ACC112 (cell line): ENCODE results near the gene SYT7.
A peak's percentile ranks its signal among the peaks of the same experiment; 100 is the strongest.

Experiments
- H2AFZ ChIP-seq: fragments of 200-600 bp; sonication (generic); one replicate; pipeline ENCODE4 v1.6.0; 2017; ENCODE audit warnings: antibody characterized with exemption, low read length; ENCODE audit not compliant: unreplicated experiment
- H3K27ac ChIP-seq: fragments of 200-600 bp; sonication (generic); 2 replicates; pipeline ENCODE4 v1.5.1; 2014; ENCODE audit warnings: low read depth, mild to moderate bottlenecking, antibody characterized with exemption, low read length, moderate library complexity
- H3K27me3 ChIP-seq: fragments of 200-600 bp; sonication (generic); 2 replicates; pipeline ENCODE4 v1.6.1; 2014; ENCODE audit warnings: mild to moderate bottlenecking, antibody characterized with exemption, low read length, moderate library complexity, mixed read lengths; ENCODE audit not compliant: insufficient read depth
- H3K36me3 ChIP-seq: fragments of 200-600 bp; sonication (generic); 2 replicates; pipeline ENCODE4 v1.6.1; 2016; ENCODE audit warnings: mild to moderate bottlenecking, antibody characterized with exemption, low read length, moderate library complexity, mixed read lengths; ENCODE audit not compliant: insufficient read depth
- H3K4me1 ChIP-seq: fragments of 200-600 bp; sonication (generic); one replicate; pipeline ENCODE4 v1.6.1; 2016; ENCODE audit warnings: low read length, mixed read lengths; ENCODE audit not compliant: insufficient read depth, unreplicated experiment, control insufficient read depth
- H3K4me3 ChIP-seq: fragments of 200-600 bp; sonication (generic); 2 replicates; pipeline ENCODE4 v1.5.1; 2014; ENCODE audit warnings: mild to moderate bottlenecking, low read depth, low read length
- H3K79me2 ChIP-seq: fragments of 200-600 bp; sonication (generic); one replicate; pipeline ENCODE4 v1.6.0; 2016; ENCODE audit warnings: low read length; ENCODE audit not compliant: control insufficient read depth, unreplicated experiment, insufficient read depth

SYT7 gene

GRCh38 chr11:61581931-61582330, 1.1 kb upstream of the SYT7 start:
- Histone ChIP-seq H3K4me3 (no peak overlapping the region), H3K27ac (no peak overlapping the region), H3K27me3 (peaks cover 29% of the 10 kb centered on the region), H3K36me3 (no peaks in the 10 kb centered on the region), H2AFZ (no peak overlapping the region), H3K79me2 (no peaks in the 10 kb centered on the region), H3K4me1 (no peaks in the 10 kb centered on the region)

- H3K27me3 ChIP-seq, result peaks cover 29% of the 10 kb centered on the region
- no peak overlapping the region for H3K27ac ChIP-seq
- peak overlapping the region; percentile 60 for H3K4me3 ChIP-seq
- no peaks in the 10 kb centered on the region for H3K79me2 ChIP-seq
- H3K4me1 ChIP-seq, result no peaks in the 10 kb centered on the region
- no peaks in the 10 kb centered on the region for H3K36me3 ChIP-seq
- H2AFZ ChIP-seq, result peak overlapping the region; percentile 16
These were observed 496 bp downstream of the SYT7 start for GRCh38 chr11:61580271-61580888.

DNA sequence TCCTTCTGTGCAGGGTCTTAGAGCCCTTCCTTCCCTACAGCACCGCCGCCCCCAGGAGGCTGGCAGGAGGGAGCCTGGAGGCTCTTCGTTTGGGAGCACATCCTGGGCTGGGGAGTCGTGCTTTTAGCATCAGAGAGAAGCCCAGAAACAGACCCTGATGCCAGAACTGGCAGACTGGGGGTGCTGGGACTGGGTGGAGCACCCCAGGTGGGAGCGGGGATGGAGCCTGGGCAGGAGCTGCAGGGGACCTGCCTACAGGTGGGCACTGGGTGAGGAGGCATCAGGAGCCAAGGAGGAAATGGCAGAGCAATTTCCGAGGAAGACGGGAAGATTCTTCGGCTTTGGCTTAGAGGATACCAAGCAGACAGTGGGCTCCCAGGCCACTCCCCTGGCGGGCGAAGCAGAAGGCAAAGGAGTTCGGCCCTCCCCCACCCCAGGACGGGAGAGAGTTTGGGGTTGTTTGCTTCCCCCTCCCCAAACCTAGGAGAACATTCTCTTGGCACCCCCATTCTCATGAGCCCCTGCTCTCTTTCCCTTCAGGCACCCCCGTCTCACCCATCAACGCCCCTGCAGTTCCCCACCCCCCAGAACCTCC, 1.1 kb downstream of the SYT7 start:
- Histone ChIP-seq H3K4me1 (no peaks in the 10 kb centered on the region), H3K4me3 (peak overlapping the region; percentile 60), H3K36me3 (no peaks in the 10 kb centered on the region), H3K27ac (no peak overlapping the region), H3K79me2 (no peaks in the 10 kb centered on the region), H2AFZ (no peak overlapping the region), H3K27me3 (peaks cover 29% of the 10 kb centered on the region)

DNA sequence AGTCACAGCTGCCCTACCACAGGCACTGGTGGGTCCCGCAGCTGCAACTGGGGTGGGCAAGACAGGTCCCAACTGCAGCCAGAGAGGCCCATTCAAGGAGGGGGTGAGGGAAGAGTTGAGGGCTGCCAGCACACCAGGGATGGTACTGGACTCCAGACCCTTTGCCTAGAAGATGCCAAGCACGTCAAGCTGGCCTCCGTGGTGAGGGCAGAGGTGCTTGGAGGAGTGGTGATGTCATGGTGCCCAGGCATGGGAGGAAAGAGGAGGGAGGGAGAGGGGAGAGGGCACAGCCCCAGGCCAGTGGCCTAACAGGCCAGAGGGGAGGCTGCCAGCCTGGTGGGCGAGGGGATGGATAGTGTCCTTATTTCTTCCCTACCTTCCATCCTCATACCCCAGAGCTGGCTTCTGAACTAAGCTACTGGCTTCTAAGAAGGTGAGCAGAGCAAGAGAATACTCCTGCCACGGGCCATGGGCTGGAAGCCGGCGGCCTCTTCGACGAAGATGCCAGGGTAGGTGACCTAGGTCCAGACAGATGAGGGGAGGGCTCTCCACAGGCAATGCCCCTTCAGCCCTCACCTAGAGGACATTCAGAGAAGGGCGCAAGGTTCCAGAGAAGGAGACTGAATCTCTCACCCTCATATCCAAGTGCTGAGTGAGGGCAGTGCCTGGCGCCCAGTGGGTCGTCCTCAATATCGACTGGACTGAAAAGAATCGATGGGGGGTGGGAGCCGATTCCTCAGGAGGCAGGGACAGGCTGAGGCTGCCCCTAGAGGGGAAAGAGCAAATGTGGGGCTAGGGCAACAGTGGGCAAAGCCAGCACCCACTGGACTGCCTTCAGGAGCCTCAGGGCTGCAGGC, 1.8 kb downstream of the SYT7 start:
- peaks cover 29% of the 10 kb centered on the region for H3K27me3 ChIP-seq
- H3K4me1 ChIP-seq, result no peaks in the 10 kb centered on the region
- no peak overlapping the region for H3K27ac ChIP-seq
- no peak overlapping the region for H3K4me3 ChIP-seq
- H3K79me2 ChIP-seq, result no peaks in the 10 kb centered on the region
- H3K36me3 ChIP-seq, result no peaks in the 10 kb centered on the region
- no peak overlapping the region for H2AFZ ChIP-seq

- Histone ChIP-seq H3K4me1 (no peaks in the 10 kb centered on the region), H3K36me3 (no peaks in the 10 kb centered on the region), H2AFZ (no peak overlapping the region), H3K4me3 (no peak overlapping the region), H3K27ac (no peak overlapping the region), H3K79me2 (no peaks in the 10 kb centered on the region), H3K27me3 (peaks cover 28% of the 10 kb centered on the region)
These were observed 3.3 kb downstream of the SYT7 start for GRCh38 chr11:61577383-61578118.

GRCh38 chr11:61575886-61576861, 4.7 kb downstream of the SYT7 start:
- H3K4me3 ChIP-seq, result no peak overlapping the region
- H2AFZ ChIP-seq, result no peak overlapping the region
- H3K27ac ChIP-seq, result no peak overlapping the region
- H3K36me3 ChIP-seq, result no peaks in the 10 kb centered on the region
- H3K4me1 ChIP-seq, result no peaks in the 10 kb centered on the region
- H3K79me2 ChIP-seq, result no peaks in the 10 kb centered on the region
- H3K27me3 ChIP-seq, result peaks cover 22% of the 10 kb centered on the region

- H3K27ac ChIP-seq, result no peak overlapping the region
- peaks cover 28% of the 10 kb centered on the region for H3K27me3 ChIP-seq
- no peaks in the 10 kb centered on the region for H3K4me1 ChIP-seq
- no peak overlapping the region for H2AFZ ChIP-seq
- H3K36me3 ChIP-seq, result no peaks in the 10 kb centered on the region
- H3K79me2 ChIP-seq, result no peaks in the 10 kb centered on the region
- no peak overlapping the region for H3K4me3 ChIP-seq
These were observed 6.3 kb downstream of the SYT7 start for GRCh38 chr11:61574611-61575010.

DNA sequence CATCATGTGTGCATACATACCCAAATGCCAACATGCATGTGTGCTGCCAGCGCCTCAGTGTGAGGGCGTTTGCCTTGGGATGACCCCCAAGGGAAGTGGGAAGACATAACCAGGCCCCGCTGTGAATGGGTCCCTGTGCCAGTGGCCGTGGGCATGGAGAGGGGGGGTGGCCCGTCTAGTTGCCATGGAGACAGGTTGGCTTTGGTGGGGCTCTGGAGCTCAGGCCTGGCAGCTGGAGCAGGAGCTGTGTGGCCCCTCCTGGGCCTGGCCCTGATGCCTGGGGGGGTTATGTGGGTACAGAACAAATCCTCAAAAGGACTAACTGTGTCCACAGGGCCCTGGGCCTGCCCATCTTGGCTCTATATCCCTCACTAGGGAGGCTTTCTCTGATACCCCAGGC, 8.0 kb downstream of the SYT7 start:
- Histone ChIP-seq H3K27me3 (peaks cover 38% of the 10 kb centered on the region), H3K4me3 (no peak overlapping the region), H3K4me1 (no peaks in the 10 kb centered on the region), H2AFZ (no peak overlapping the region), H3K79me2 (no peaks in the 10 kb centered on the region), H3K36me3 (no peaks in the 10 kb centered on the region), H3K27ac (no peak overlapping the region)

DNA sequence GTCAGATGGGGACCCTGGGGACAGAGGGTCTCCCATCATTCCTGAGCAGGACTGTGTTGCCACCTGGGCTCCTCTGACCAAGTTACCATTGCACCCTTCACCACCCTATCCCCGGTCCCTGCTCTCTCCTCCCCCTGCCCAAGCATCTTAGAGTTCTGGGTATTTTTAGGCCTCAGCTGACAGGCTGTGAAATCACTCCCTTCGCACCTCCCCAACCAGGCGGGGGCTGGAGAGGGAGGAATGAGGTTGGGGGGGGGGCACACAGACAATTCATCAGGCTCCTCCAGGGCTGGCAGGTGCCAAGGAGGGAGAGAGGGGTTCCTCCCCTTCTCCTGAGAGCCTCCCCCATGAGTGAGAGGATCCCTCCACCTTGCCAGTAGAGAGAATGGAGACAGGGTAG, 9.0 kb downstream of the SYT7 start:
- H3K27ac ChIP-seq, result no peak overlapping the region
- H3K36me3 ChIP-seq, result no peaks in the 10 kb centered on the region
- no peak overlapping the region for H3K4me3 ChIP-seq
- H2AFZ ChIP-seq, result no peak overlapping the region
- no peaks in the 10 kb centered on the region for H3K4me1 ChIP-seq
- peaks cover 43% of the 10 kb centered on the region for H3K27me3 ChIP-seq
- H3K79me2 ChIP-seq, result no peaks in the 10 kb centered on the region

DNA sequence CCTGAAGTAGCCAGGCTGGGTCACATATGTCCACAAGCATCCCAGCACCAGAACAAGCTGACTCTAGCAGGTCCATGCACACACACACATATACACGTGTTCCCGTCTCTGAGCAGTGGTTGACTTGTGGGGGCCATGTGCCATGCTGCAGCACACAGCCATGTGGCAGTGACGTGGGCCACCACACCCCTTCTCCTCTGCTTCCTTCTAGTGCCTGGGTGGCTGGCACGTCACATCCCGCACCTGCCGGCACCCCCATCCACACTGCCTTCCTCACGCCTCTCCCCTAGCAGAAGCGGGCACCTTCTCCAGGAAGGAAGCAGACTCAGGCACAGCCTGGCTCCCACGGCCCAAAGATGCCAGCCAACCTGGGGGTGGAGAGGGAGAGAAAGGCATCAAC, 9.5 kb downstream of the SYT7 start:
- no peak overlapping the region for H2AFZ ChIP-seq
- peaks cover 43% of the 10 kb centered on the region for H3K27me3 ChIP-seq
- no peak overlapping the region for H3K27ac ChIP-seq
- no peaks in the 10 kb centered on the region for H3K4me1 ChIP-seq
- H3K36me3 ChIP-seq, result no peaks in the 10 kb centered on the region
- no peak overlapping the region for H3K4me3 ChIP-seq
- H3K79me2 ChIP-seq, result no peaks in the 10 kb centered on the region
